Fibroblast of lung (primary cell): ENCODE results near the gene FNDC3B. TPM values are rescaled to one million over a fixed set of nuclear protein-coding genes. Genes with fewer than 3 reads are reported as not detected.

Experiments
- DNase-seq, 2 donors: peaks; one replicate each; pipeline versions ENCODE4 v3.0.0 to v3.0.0-alpha.2; 2010; ENCODE audit warnings: low read depth in 2 of 2
- H2AFZ ChIP-seq: 2 replicates; pipeline ENCODE4 v1.5.1; 2012; ENCODE audit warnings: low read length, control low read depth, inconsistent platforms
- H3K27ac ChIP-seq: 2 replicates; pipeline ENCODE4 v1.5.1; 2011; ENCODE audit warnings: low read length, control low read depth; ENCODE audit not compliant: insufficient read depth
- H3K27me3 ChIP-seq: 2 replicates; pipeline ENCODE4 v1.5.1; 2011; ENCODE audit warnings: mild to moderate bottlenecking, low read length; ENCODE audit not compliant: control insufficient read depth, insufficient read depth
- H3K36me3 ChIP-seq: 2 replicates; pipeline ENCODE4 v1.5.1; 2011; ENCODE audit warnings: low read length; ENCODE audit not compliant: control insufficient read depth, insufficient read depth
- H3K4me1 ChIP-seq: 2 replicates; pipeline ENCODE4 v1.5.1; 2011; ENCODE audit warnings: low read length; ENCODE audit not compliant: control insufficient read depth, insufficient read depth; ENCODE audit errors: extremely low read depth
- H3K4me2 ChIP-seq: 2 replicates; pipeline ENCODE4 v1.5.1; 2011; ENCODE audit warnings: low read length, control low read depth; ENCODE audit not compliant: insufficient read depth; ENCODE audit errors: extremely low read depth
- H3K4me3 ChIP-seq, 4 experiments: fragments of 200-600 bp in 1 of 4; sonication (generic) in 1 of 4; replicated peaks in 1 of 4; 2 replicates each; pipeline ENCODE4 v1.5.1; 2011 to 2016; ENCODE audit warnings: low read length in 4 of 4, low read depth in 3 of 4, mild to moderate bottlenecking in 3 of 4, control low read depth in 2 of 4, inconsistent platforms in 1 of 4, mixed read lengths in 1 of 4; ENCODE audit not compliant: insufficient read depth in 1 of 4; ENCODE audit errors: control extremely low read depth in 1 of 4
- H3K79me2 ChIP-seq: 2 replicates; pipeline ENCODE4 v1.5.1; 2012; ENCODE audit warnings: mild to moderate bottlenecking, low read length, inconsistent platforms; ENCODE audit not compliant: control insufficient read depth, insufficient read depth
- H3K9ac ChIP-seq: 2 replicates; pipeline ENCODE4 v1.5.1; 2011; ENCODE audit warnings: mild to moderate bottlenecking, low read length, control low read depth; ENCODE audit not compliant: insufficient read depth
- H3K9me3 ChIP-seq: 2 replicates; pipeline ENCODE4 v1.5.1; 2012; ENCODE audit warnings: low read depth, low read length; ENCODE audit not compliant: control insufficient read depth, insufficient read depth
- H4K20me1 ChIP-seq: 2 replicates; pipeline ENCODE4 v1.5.1; 2011; ENCODE audit warnings: low read length; ENCODE audit not compliant: control insufficient read depth, insufficient read depth; ENCODE audit errors: extremely low read depth
- CTCF ChIP-seq, 2 donors: IDR thresholded peaks in 1 of 2; conservative IDR thresholded peaks in 1 of 2; 1 replicate in 1 of 2; 2 replicates in 1 of 2; pipeline ENCODE4 v1.5.1; 2011 to 2012; ENCODE audit warnings: low read length in 2 of 2, control low read depth in 1 of 2, inconsistent platforms in 1 of 2, low read depth in 1 of 2, mild to moderate bottlenecking in 1 of 2
- EZH2 ChIP-seq: IDR thresholded peaks from 2 replicates; pipeline ENCODE4 v1.5.1; 2012; ENCODE audit warnings: low read length, control low read depth, mild to moderate bottlenecking; ENCODE audit errors: missing control alignments
- polyA plus RNA-seq, 2 donors: library from polyadenylated mRNA; depleted of rRNA in 1 of 2; stranded (reverse) in 1 of 2; unstranded in 1 of 2; fragments of >200 nt; gene quantifications; 2 replicates each; pipeline ENCODE4 v1.2.1, GENCODE V29; 2011 to 2012; ENCODE audit warnings: missing spikeins in 1 of 2
- total RNA-seq: library from RNA; depleted of rRNA; stranded (reverse); fragments of >200 nt; gene quantifications from 2 replicates; pipeline ENCODE4 v1.2.1, GENCODE V29; 2014

Gene FNDC3B
- total and polyA plus RNA-seq, 2 donors (not counting 1 experiment from before 2014, with no cell fraction given) = 26.1 to 76.8 TPM

GRCh38 chr3:172226831-172227230 is 187.5 kb downstream of the FNDC3B start:
- no peak overlapping the region for H3K27ac ChIP-seq

DNA sequence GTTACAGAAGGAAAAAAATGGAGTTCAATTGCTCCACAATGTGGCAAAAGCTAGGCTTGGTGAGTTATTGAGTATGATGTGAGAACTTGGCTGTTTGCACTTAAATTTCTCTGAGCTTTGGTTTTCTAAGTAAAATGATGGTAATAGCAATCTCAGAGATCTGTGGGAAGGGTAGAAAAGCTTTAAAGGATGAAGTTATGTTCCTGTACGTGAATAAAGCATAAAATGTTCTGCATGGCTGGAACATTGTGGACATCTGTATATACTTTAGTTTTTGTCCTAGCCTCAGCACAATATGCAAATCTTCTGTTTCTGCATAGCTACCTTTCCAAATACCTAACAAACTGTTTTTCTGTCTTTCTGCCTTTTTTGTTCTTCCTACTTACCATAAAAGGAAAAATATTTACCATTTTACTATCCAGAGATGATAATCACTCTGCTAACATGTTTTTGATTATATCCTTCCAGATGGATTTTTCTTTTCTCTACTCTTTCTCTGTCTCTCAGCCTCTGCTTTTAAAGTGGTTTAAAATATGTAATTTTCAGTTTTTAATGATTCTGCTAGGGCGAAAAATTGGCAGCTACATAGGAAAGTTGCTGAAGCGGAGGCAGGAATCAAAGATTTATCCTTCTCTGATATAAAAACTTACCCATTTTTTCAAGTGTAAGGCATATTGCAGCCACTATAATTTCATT is 188.1 kb downstream of the FNDC3B start:
- DNase-seq = no peak

More at GRCh38 chr3:172226831-172227230, 187.5 kb downstream of the FNDC3B start:
- DNase-seq = no peak
- peaks cover 4% of the 10 kb centered on the region for H3K36me3 ChIP-seq
- H3K9ac ChIP-seq = no peak overlapping the region
- peaks cover 11% of the 10 kb centered on the region for H3K4me1 ChIP-seq
- no peak overlapping the region for H2AFZ ChIP-seq
- peaks cover 40% of the 10 kb centered on the region for H3K79me2 ChIP-seq
- H3K4me3 ChIP-seq = no peak overlapping the region
- H4K20me1 ChIP-seq = no peaks in the 10 kb centered on the region
- H3K27me3 ChIP-seq = no peaks in the 10 kb centered on the region
- TF ChIP-seq CTCF (conservative IDR thresholded peaks at IDR 0.05 in 1 of 2, IDR thresholded peaks at IDR 0.05 in 1 of 2; ENCODE audit: low read depth in 1 of 2, low read length in 2 of 2) (no peak), EZH2 (no peak)
- H3K4me2 ChIP-seq = no peak overlapping the region
- no peaks in the 10 kb centered on the region for H3K9me3 ChIP-seq

GRCh38 chr3:172228036-172228415 is 188.6 kb downstream of the FNDC3B start:
- no peaks in the 10 kb centered on the region for H4K20me1 ChIP-seq
- peaks cover 9% of the 10 kb centered on the region for H3K4me1 ChIP-seq
- no peak for TF ChIP-seq CTCF (conservative IDR thresholded peaks at IDR 0.05 in 1 of 2, IDR thresholded peaks at IDR 0.05 in 1 of 2; ENCODE audit: low read depth in 1 of 2, low read length in 2 of 2)
- TF ChIP-seq EZH2 = no peak
- H2AFZ ChIP-seq = no peak overlapping the region
- DNase-seq = no peak
- no peaks in the 10 kb centered on the region for H3K27me3 ChIP-seq
- peaks cover 34% of the 10 kb centered on the region for H3K79me2 ChIP-seq
- no peak overlapping the region for H3K9ac ChIP-seq
- H3K36me3 ChIP-seq = peaks cover 4% of the 10 kb centered on the region
- H3K27ac ChIP-seq = no peak overlapping the region
- no peaks in the 10 kb centered on the region for H3K9me3 ChIP-seq
- H3K4me2 ChIP-seq = no peak overlapping the region
- no peak overlapping the region for H3K4me3 ChIP-seq

More for the DNA sequence above, 188.1 kb downstream of the FNDC3B start:
- H3K36me3 ChIP-seq = peaks cover 4% of the 10 kb centered on the region
- H3K9ac ChIP-seq = no peak overlapping the region
- H3K4me3 ChIP-seq = no peak overlapping the region
- H3K4me2 ChIP-seq = no peak overlapping the region
- TF ChIP-seq CTCF (conservative IDR thresholded peaks at IDR 0.05 in 1 of 2, IDR thresholded peaks at IDR 0.05 in 1 of 2; ENCODE audit: low read depth in 1 of 2, low read length in 2 of 2) (no peak), EZH2 (no peak)
- H3K27ac ChIP-seq = no peak overlapping the region
- peaks cover 9% of the 10 kb centered on the region for H3K4me1 ChIP-seq
- no peaks in the 10 kb centered on the region for H4K20me1 ChIP-seq
- no peak overlapping the region for H2AFZ ChIP-seq
- H3K79me2 ChIP-seq = peaks cover 37% of the 10 kb centered on the region
- H3K9me3 ChIP-seq = no peaks in the 10 kb centered on the region
- H3K27me3 ChIP-seq = no peaks in the 10 kb centered on the region
